DND-41 (cell line): ENCODE data around the gene TGIF1.

ENCODE experiments used
- ATAC-seq: fragments of 200-7000 bp; cut with Tn5 transposase; 3 replicates; pipeline ENCODE4 v1.9.1; 2021; ENCODE audit warnings: low read depth; ENCODE audit not compliant: insufficient read depth
- DNase-seq: peaks from one replicate; pipeline ENCODE4 v3.0.0-alpha.2; 2020
- H2AFZ ChIP-seq: 2 replicates; pipeline ENCODE4 v1.6.0; 2012; ENCODE audit warnings: low read depth, low read length
- H3K27ac ChIP-seq: 2 replicates; pipeline ENCODE4 v1.5.1; 2012; ENCODE audit warnings: low read length, inconsistent platforms
- H3K27me3 ChIP-seq: fragments of 200-600 bp; sonication (generic); 2 replicates; pipeline ENCODE4 v1.6.0; 2012; ENCODE audit warnings: low read length, mild to moderate bottlenecking, inconsistent platforms; ENCODE audit not compliant: insufficient read depth, poor library complexity
- H3K36me3 ChIP-seq: 2 replicates; pipeline ENCODE4 v1.5.1; 2012; ENCODE audit warnings: low read length, inconsistent platforms; ENCODE audit not compliant: insufficient read depth
- H3K4me1 ChIP-seq: 2 replicates; pipeline ENCODE4 v1.5.1; 2012; ENCODE audit warnings: mild to moderate bottlenecking, low read length; ENCODE audit not compliant: insufficient read depth
- H3K4me2 ChIP-seq: 2 replicates; pipeline ENCODE4 v1.6.0; 2012; ENCODE audit warnings: mild to moderate bottlenecking, moderate library complexity, low read length, inconsistent platforms; ENCODE audit not compliant: insufficient read depth
- H3K4me3 ChIP-seq, 2 experiments: fragments of 200-600 bp in 1 of 2; shearing (Covaris generic) in 1 of 2; 2 replicates each; pipeline ENCODE4 v1.5.1; 2012 to 2016; ENCODE audit warnings: inconsistent platforms in 2 of 2, low read length in 2 of 2, mild to moderate bottlenecking in 2 of 2, low read depth in 1 of 2, moderate library complexity in 1 of 2
- H3K79me2 ChIP-seq: 2 replicates; pipeline ENCODE4 v1.6.0; 2012; ENCODE audit warnings: low read length, inconsistent platforms; ENCODE audit not compliant: insufficient read depth
- H3K9ac ChIP-seq: 2 replicates; pipeline ENCODE4 v1.6.0; 2012; ENCODE audit warnings: low read depth, mild to moderate bottlenecking, inconsistent platforms, low read length, moderate library complexity
- H3K9me3 ChIP-seq: 2 replicates; pipeline ENCODE4 v1.5.1; 2012; ENCODE audit warnings: low read length, moderate library complexity, mild to moderate bottlenecking, inconsistent platforms; ENCODE audit not compliant: insufficient read depth, severe bottlenecking
- H4K20me1 ChIP-seq: 2 replicates; pipeline ENCODE4 v1.6.0; 2012; ENCODE audit warnings: low read length; ENCODE audit not compliant: insufficient read depth
- CTCF ChIP-seq: IDR thresholded peaks from 2 replicates; pipeline ENCODE4 v1.5.1; 2012; ENCODE audit warnings: borderline replicate concordance, low read length, moderate library complexity, mild to moderate bottlenecking; ENCODE audit not compliant: poor library complexity, severe bottlenecking; ENCODE audit errors: extremely low read depth
- EZH2 ChIP-seq: IDR thresholded peaks from 3 replicates; pipeline ENCODE4 v1.6.1; 2012; ENCODE audit warnings: borderline replicate concordance, low read depth, mild to moderate bottlenecking, moderate library complexity, low read length, inconsistent platforms; ENCODE audit not compliant: severe bottlenecking

TGIF1 gene

GRCh38 chr18:3494245-3494526, 44.2 kb downstream of the TGIF1 start:
- Histone ChIP-seq H3K79me2 (no peaks in the 10 kb centered on the region), H3K9ac (no peak overlapping the region), H2AFZ (no peak overlapping the region), H3K27ac (no peak overlapping the region), H3K36me3 (no peaks in the 10 kb centered on the region), H3K4me2 (no peak overlapping the region), H3K9me3 (no peaks in the 10 kb centered on the region), H3K27me3 (peaks cover 20% of the 10 kb centered on the region), H4K20me1 (no peaks in the 10 kb centered on the region), H3K4me1 (no peaks in the 10 kb centered on the region), H3K4me3 (no peak overlapping the region)
- DNase-seq (no peak), ATAC-seq (no peak)
- no peak for TF ChIP-seq EZH2

DNA sequence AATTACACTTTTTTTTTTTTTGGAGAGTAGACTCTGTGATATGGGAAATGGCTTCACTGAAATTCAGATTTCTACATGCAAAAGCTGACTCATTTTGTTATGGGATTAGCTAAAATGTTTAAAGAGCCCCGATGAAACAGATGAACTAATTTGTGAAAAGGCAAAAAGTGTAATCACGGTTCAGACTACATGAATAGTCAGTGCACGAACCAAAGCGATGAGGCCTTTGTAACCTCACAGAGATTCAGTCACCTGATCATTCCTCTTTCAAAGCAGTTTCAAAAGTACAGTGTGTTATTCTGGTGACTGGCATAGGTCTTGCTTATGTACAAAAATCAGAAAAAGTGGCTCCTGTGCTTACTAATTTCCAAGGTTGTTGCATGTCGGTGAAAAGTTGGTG, 44.6 kb downstream of the TGIF1 start:
- DNase-seq (no peak), ATAC-seq (no peak)

GRCh38 chr18:3495691-3496430, 45.9 kb downstream of the TGIF1 start:
- Histone ChIP-seq H3K9ac (no peak overlapping the region), H3K36me3 (no peaks in the 10 kb centered on the region), H3K9me3 (no peaks in the 10 kb centered on the region), H3K27me3 (peaks cover 20% of the 10 kb centered on the region), H3K79me2 (no peaks in the 10 kb centered on the region), H3K4me3 (no peak overlapping the region), H2AFZ (no peak overlapping the region), H3K4me2 (no peak overlapping the region), H4K20me1 (no peaks in the 10 kb centered on the region), H3K27ac (no peak overlapping the region), H3K4me1 (no peaks in the 10 kb centered on the region)
- ATAC-seq (no peak), DNase-seq (no peak)
- TF ChIP-seq EZH2: no peak

More for the DNA sequence above, 44.6 kb downstream of the TGIF1 start:
- Histone ChIP-seq H3K9ac (no peak overlapping the region), H3K27me3 (peaks cover 20% of the 10 kb centered on the region), H3K79me2 (no peaks in the 10 kb centered on the region), H3K27ac (no peak overlapping the region), H2AFZ (no peak overlapping the region), H3K4me3 (no peak overlapping the region), H4K20me1 (no peaks in the 10 kb centered on the region), H3K36me3 (no peaks in the 10 kb centered on the region), H3K4me2 (no peak overlapping the region), H3K4me1 (no peaks in the 10 kb centered on the region), H3K9me3 (no peaks in the 10 kb centered on the region)
- TF ChIP-seq CTCF (no peak), EZH2 (no peak)

DNA sequence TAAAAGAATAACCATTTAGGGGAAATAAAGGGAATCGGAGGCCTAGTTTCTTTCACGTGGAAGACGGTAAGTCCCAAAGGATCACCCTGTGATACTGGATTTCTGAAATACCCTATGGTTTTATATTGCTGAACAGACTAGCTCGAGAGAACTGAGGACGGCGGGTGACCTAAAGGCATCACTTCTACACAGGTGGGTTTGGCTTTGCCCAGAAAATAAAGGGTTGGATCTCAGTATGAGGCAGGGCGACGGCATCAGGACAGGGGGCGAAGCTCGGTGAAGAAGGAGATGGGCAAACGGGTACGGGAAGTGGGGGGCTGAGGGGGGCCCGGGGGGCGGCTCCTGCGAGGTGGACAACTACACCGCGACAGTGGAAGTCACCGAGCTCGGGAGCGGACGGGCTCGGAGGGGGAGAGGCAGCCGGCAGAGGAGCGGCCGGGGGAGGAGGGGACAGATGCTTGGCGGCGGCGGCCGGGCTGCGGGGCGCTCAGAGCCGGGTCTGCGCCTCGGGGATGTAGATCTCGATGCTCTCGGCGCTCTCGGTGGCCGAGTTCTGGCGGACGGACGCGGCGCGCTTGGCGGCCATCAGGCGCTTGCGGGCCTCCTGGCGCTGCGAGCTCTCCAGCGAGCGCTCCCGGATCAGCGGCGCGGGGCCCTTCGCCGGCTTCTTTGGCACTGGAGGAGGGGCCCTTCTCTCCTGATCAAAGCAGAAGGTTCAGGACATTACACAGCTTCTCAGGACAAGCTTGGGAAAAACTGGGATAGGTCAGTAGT, 48.9 kb downstream of the TGIF1 start:
- TF ChIP-seq EZH2 (no peak), CTCF (no peak)
- no peak overlapping the region for H3K9ac ChIP-seq
- no peak for ATAC-seq
- no peak overlapping the region for H3K4me2 ChIP-seq
- H3K36me3 ChIP-seq: no peaks in the 10 kb centered on the region
- no peak overlapping the region for H2AFZ ChIP-seq
- no peak for DNase-seq
- no peak overlapping the region for H3K4me3 ChIP-seq
- no peaks in the 10 kb centered on the region for H3K9me3 ChIP-seq
- H3K27ac ChIP-seq: no peak overlapping the region
- H4K20me1 ChIP-seq: no peaks in the 10 kb centered on the region
- H3K4me1 ChIP-seq: no peaks in the 10 kb centered on the region
- H3K79me2 ChIP-seq: no peaks in the 10 kb centered on the region
- H3K27me3 ChIP-seq: peaks cover 20% of the 10 kb centered on the region
